Measurements from ENCODE around the gene ZFP1. TPM values are rescaled to one million over a fixed set of nuclear protein-coding genes. Genes with fewer than 3 reads are reported as not detected.

The ZFP1 gene
- total and polyA plus RNA-seq, 2 of the 4 experiments (the other 2 are of a cell fraction), result 3.8 to 16.0 TPM

- TF ChIP-seq RCOR1 (IDR thresholded peaks at IDR 0.05; ENCODE audit: insufficient replicate concordance, low read length) (no peak), POLR2A (IDR thresholded peaks at IDR 0.05; ENCODE audit: low read depth, low read length) (no peak), NFE2L2 (IDR thresholded peaks at IDR 0.05; ENCODE audit: low read depth, low read length) (no peak), BHLHE40 (IDR thresholded peaks at IDR 0.05; ENCODE audit: low read depth, low read length) (no peak)
Measured at GRCh38 chr16:75219088-75219487, 70.8 kb downstream of the ZFP1 start (continued).

- Histone ChIP-seq H2BK15ac (ENCODE audit: low read depth, low read length) (no peak overlapping the region), H3K56ac (ENCODE audit: extremely low read depth, insufficient read depth, low read length) (no peak overlapping the region), H3K79me1 (ENCODE audit: low read depth in 1 of 2, low read length in 2 of 2) (no peaks in the 10 kb centered on the region), H3K27ac (ENCODE audit: insufficient read depth, low read length) (no peak overlapping the region), H3K4me1 (ENCODE audit: control insufficient read depth, insufficient read depth, low read length) (no peaks in the 10 kb centered on the region), H3K4me3 (ENCODE audit: insufficient read depth, low read depth, low read length) (no peak overlapping the region), H3K23ac (ENCODE audit: low read depth, low read length) (no peak overlapping the region), H3K9ac (ENCODE audit: low read depth, low read length) (no peak overlapping the region), H4K5ac (ENCODE audit: low read depth, low read length) (no peak overlapping the region), H3K27me3 (ENCODE audit: control insufficient read depth, insufficient read depth, low read length) (no peaks in the 10 kb centered on the region), H3K36me3 (ENCODE audit: control insufficient read depth, insufficient read depth, low read length) (no peaks in the 10 kb centered on the region), H4K8ac (ENCODE audit: low read depth in 2 of 2, low read length in 2 of 2) (no peak overlapping the region), H2AK5ac (ENCODE audit: low read depth, low read length) (no peak overlapping the region), H3K9me3 (ENCODE audit: control insufficient read depth, insufficient read depth, low read length) (no peaks in the 10 kb centered on the region), H3K18ac (ENCODE audit: low read depth, low read length) (no peak overlapping the region), H4K91ac (ENCODE audit: insufficient read depth, low read depth, low read length) (no peak overlapping the region), H3K14ac (replicated peaks; ENCODE audit: low read depth, low read length) (no peak overlapping the region), H2BK5ac (ENCODE audit: low read depth, low read length, poor library complexity, severe bottlenecking) (no peak overlapping the region), H3K4ac (ENCODE audit: low read depth, low read length) (no peak overlapping the region), H3K9me1 (ENCODE audit: insufficient read depth, low read length) (no peaks in the 10 kb centered on the region), H2BK20ac (ENCODE audit: low read depth, low read length) (no peak overlapping the region), H2BK120ac (ENCODE audit: low read depth, low read length) (no peak overlapping the region), H4K20me1 (ENCODE audit: insufficient read depth, low read length) (peaks cover 3% of the 10 kb centered on the region), H2AK9ac (replicated peaks; ENCODE audit: low read depth, low read length, poor library complexity) (no peak overlapping the region), H2AFZ (replicated peaks; ENCODE audit: low read length, poor library complexity) (no peak overlapping the region), H3K4me2 (ENCODE audit: low read depth, low read length) (no peak overlapping the region)
- WGBS, 2 experiments (ENCODE audit: extremely low coverage in 2 of 2, insufficient read length in 1 of 2), result no CpG with 5 or more reads among the region's 5 CpGs
- ATAC-seq (ENCODE audit: low read depth), result no peak
- in situ Hi-C loops (cut with MboI; ENCODE audit: low sequenced_read_pairs) (loop anchor here (25.0 kb wide), 2 partner anchors 367 to 542 kb away; no protein-coding TSS in a partner anchor), dilution Hi-C loops (cut with HindIII; ENCODE audit: low sequenced_read_pairs, unreplicated experiment) (no loop called here), intact Hi-C loops (cut with micrococcal nuclease) (no loop called here)
- ChIA-PET CTCF (interaction anchor here (0.5 kb wide), 1 partner anchor 20 kb away, joined by 3 read pairs; no protein-coding TSS in a partner anchor), POLR2A (ENCODE audit: unreplicated experiment) (no interaction called here)
- no TSS peak for BruUV-seq (replicated peaks)
- no peak for DNase-seq
- TF ChIP-seq NFE2L2 (IDR thresholded peaks at IDR 0.05; ENCODE audit: low read depth, low read length) (no peak), MAFK (IDR thresholded peaks at IDR 0.05; ENCODE audit: low read depth, low read length) (no peak), ELK1 (IDR thresholded peaks at IDR 0.05; ENCODE audit: borderline replicate concordance, low read depth, low read length) (no peak), FOS (IDR thresholded peaks at IDR 0.05; ENCODE audit: low read depth, low read length) (no peak), RAD21 (IDR thresholded peaks at IDR 0.05; ENCODE audit: low read length) (no peak), MAZ (IDR thresholded peaks at IDR 0.05; ENCODE audit: borderline replicate concordance, low read depth, low read length) (no peak), POLR2A (IDR thresholded peaks at IDR 0.05; ENCODE audit: low read depth, low read length) (no peak), BHLHE40 (IDR thresholded peaks at IDR 0.05; ENCODE audit: low read depth, low read length) (no peak), RFX5 (IDR thresholded peaks at IDR 0.05; ENCODE audit: low read depth, low read length) (no peak), SMC3 (IDR thresholded peaks at IDR 0.05; ENCODE audit: low read depth, low read length) (no peak), MXI1 (IDR thresholded peaks at IDR 0.05; ENCODE audit: borderline replicate concordance, low read depth, low read length) (no peak), USF2 (IDR thresholded peaks at IDR 0.05; ENCODE audit: low read depth, low read length) (no peak), RCOR1 (IDR thresholded peaks at IDR 0.05; ENCODE audit: insufficient replicate concordance, low read length) (no peak), CHD1 (IDR thresholded peaks at IDR 0.05; ENCODE audit: low read depth, low read length) (no peak)
Measured at GRCh38 chr16:75219838-75220237, 71.5 kb downstream of the ZFP1 start.

Measured in IMR-90 (cell line).